SHP77 treated with DMSO at 0.1 percent for 48 hours (cell line): ENCODE data around the gene IL1RAPL2.
A peak's percentile ranks its signal among the peaks of the same experiment; 100 is the strongest.
"Not testable (repeated sequence)": the region's sequence is repeated elsewhere in the genome, so short reads cannot be mapped to it uniquely, and the experiment has no call there.

Source experiments
- DNase-seq: peaks from one replicate; lab custom pipeline; 2025; lab: John Stamatoyannopoulos, UW

IL1RAPL2 gene

GRCh38 chrX:105610411-105610810, 1044.4 kb downstream of the IL1RAPL2 start:
- DNase-seq: no peak

- no peak for DNase-seq
Measured at GRCh38 chrX:105618393-105619101, 1052.5 kb downstream of the IL1RAPL2 start.

GRCh38 chrX:105634180-105634579, 1068.2 kb downstream of the IL1RAPL2 start:
- DNase-seq: no peak

GRCh38 chrX:105635794-105636193, 1069.8 kb downstream of the IL1RAPL2 start:
- no peak for DNase-seq

GRCh38 chrX:105636667-105637066, 1070.7 kb downstream of the IL1RAPL2 start:
- peak; percentile 18 for DNase-seq

- no peak for DNase-seq
Measured at GRCh38 chrX:105645667-105646357, 1079.8 kb downstream of the IL1RAPL2 start.

- no peak for DNase-seq
Measured at GRCh38 chrX:105646592-105647372, 1080.8 kb downstream of the IL1RAPL2 start.

GRCh38 chrX:105647749-105648148, 1081.8 kb downstream of the IL1RAPL2 start:
- DNase-seq: no peak

GRCh38 chrX:105648732-105649131, 1082.7 kb downstream of the IL1RAPL2 start:
- no peak for DNase-seq

- DNase-seq: no peak
Measured at GRCh38 chrX:105650577-105650976, 1084.6 kb downstream of the IL1RAPL2 start.

GRCh38 chrX:105650986-105651385, 1085.0 kb downstream of the IL1RAPL2 start:
- DNase-seq: no peak

GRCh38 chrX:105653891-105654290, 1087.9 kb downstream of the IL1RAPL2 start:
- DNase-seq: no peak

GRCh38 chrX:105658136-105658535, 1092.1 kb downstream of the IL1RAPL2 start:
- DNase-seq: no peak

GRCh38 chrX:105662248-105662647, 1096.2 kb downstream of the IL1RAPL2 start:
- DNase-seq: no peak

GRCh38 chrX:105664243-105664642, 1098.2 kb downstream of the IL1RAPL2 start:
- DNase-seq: no peak

GRCh38 chrX:105684288-105684687, 1118.3 kb downstream of the IL1RAPL2 start:
- DNase-seq: not testable (repeated sequence)

GRCh38 chrX:105694839-105695238, 1128.8 kb downstream of the IL1RAPL2 start:
- no peak for DNase-seq

- no peak for DNase-seq
Measured at GRCh38 chrX:105695451-105695850, 1129.5 kb downstream of the IL1RAPL2 start.

GRCh38 chrX:105696870-105697269, 1130.9 kb downstream of the IL1RAPL2 start:
- DNase-seq: no peak

- DNase-seq: no peak
Measured at GRCh38 chrX:105697984-105698781, 1132.2 kb downstream of the IL1RAPL2 start.

- DNase-seq: no peak
Measured at GRCh38 chrX:105700331-105700730, 1134.3 kb downstream of the IL1RAPL2 start.
